ENCODE results near the gene PFAS.

PFAS gene

DNA sequence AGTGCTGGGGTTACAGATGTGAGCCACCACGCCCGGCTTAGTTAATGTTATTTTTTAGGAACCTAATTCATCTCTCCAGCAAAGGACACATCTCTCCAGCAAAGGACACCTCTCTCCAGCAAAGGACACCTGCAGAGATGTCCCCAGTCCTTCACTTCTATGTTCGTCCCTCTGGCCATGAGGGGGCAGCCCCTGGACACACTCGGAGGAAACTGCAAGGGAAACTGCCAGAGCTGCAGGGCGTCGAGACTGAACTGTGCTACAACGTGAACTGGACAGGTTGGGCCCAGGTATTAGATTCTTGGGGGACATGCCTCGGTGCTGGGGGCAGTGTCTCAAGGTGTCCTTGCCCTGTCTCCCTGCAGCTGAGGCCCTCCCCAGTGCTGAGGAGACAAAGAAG lies 4.7 kb downstream of the PFAS start:
- H3K4me3 ChIP-seq (ENCODE audit: low read length) = no peak overlapping the region
- H3K4me1 ChIP-seq (ENCODE audit: control insufficient read depth, insufficient read depth, low read length) = peaks cover 4% of the 10 kb centered on the region; the same call in 1 of the 2 replicates
- no peak for DNase-seq (ENCODE audit: low read depth, low spot score)
- H3K36me3 ChIP-seq (ENCODE audit: control insufficient read depth, insufficient read depth, low read length) = peaks cover 39% of the 10 kb centered on the region
- H3K9me3 ChIP-seq (ENCODE audit: control insufficient read depth, insufficient read depth, low read length) = no peaks in the 10 kb centered on the region
- no peak overlapping the region for H3K27ac ChIP-seq (ENCODE audit: low read length)
- no peaks in the 10 kb centered on the region for H3K27me3 ChIP-seq (ENCODE audit: control insufficient read depth, insufficient read depth, low read length)
- WGBS (ENCODE audit: insufficient coverage, insufficient read length) = no CpG with 5 or more reads among the region's 8 CpGs

- Histone ChIP-seq H3K9me3 (ENCODE audit: control insufficient read depth, insufficient read depth, low read length) (no peaks in the 10 kb centered on the region), H3K4me1 (ENCODE audit: control insufficient read depth, insufficient read depth, low read length) (peaks cover 3% of the 10 kb centered on the region; the same call in 1 of the 2 replicates), H3K27ac (ENCODE audit: low read length) (no peak overlapping the region), H3K36me3 (ENCODE audit: control insufficient read depth, insufficient read depth, low read length) (peaks cover 39% of the 10 kb centered on the region), H3K4me3 (ENCODE audit: low read length) (no peak overlapping the region), H3K27me3 (ENCODE audit: control insufficient read depth, insufficient read depth, low read length) (no peaks in the 10 kb centered on the region)
- WGBS (ENCODE audit: insufficient coverage, insufficient read length) = no CpG with 5 or more reads among the region's 11 CpGs
- DNase-seq (ENCODE audit: low read depth, low spot score) = no peak
These were observed 5.8 kb downstream of the PFAS start for GRCh38 chr17:8254881-8255280.

DNA sequence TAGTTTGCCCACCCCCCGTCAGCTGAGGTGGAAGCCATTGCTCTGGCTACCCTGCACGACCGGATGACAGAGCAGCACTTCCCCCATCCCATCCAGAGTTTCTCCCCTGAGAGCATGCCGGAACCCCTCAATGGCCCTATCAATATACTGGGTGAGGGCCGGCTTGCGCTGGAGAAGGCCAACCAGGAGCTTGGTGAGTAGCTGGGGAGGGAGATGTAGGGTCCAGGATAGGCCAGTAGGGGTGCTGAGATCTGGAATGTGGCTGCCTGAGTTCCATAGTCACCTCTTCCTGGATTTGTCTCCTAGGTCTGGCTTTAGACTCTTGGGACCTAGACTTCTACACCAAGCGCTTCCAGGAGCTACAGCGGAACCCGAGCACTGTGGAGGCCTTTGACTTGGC lies 6.4 kb downstream of the PFAS start:
- Histone ChIP-seq H3K4me1 (ENCODE audit: control insufficient read depth, insufficient read depth, low read length) (no peaks in the 10 kb centered on the region), H3K27ac (ENCODE audit: low read length) (no peak overlapping the region), H3K9me3 (ENCODE audit: control insufficient read depth, insufficient read depth, low read length) (no peaks in the 10 kb centered on the region), H3K4me3 (ENCODE audit: low read length) (no peak overlapping the region), H3K36me3 (ENCODE audit: control insufficient read depth, insufficient read depth, low read length) (peaks cover 42% of the 10 kb centered on the region), H3K27me3 (ENCODE audit: control insufficient read depth, insufficient read depth, low read length) (no peaks in the 10 kb centered on the region)
- DNase-seq (ENCODE audit: low read depth, low spot score) = no peak
- no CpG with 5 or more reads among the region's 9 CpGs for WGBS (ENCODE audit: insufficient coverage, insufficient read length)

- WGBS (ENCODE audit: insufficient coverage, insufficient read length) = no CpG with 5 or more reads among the region's 10 CpGs
- Histone ChIP-seq H3K27me3 (ENCODE audit: control insufficient read depth, insufficient read depth, low read length) (no peaks in the 10 kb centered on the region), H3K4me3 (ENCODE audit: low read length) (no peak overlapping the region), H3K4me1 (ENCODE audit: control insufficient read depth, insufficient read depth, low read length) (no peaks in the 10 kb centered on the region), H3K36me3 (ENCODE audit: control insufficient read depth, insufficient read depth, low read length) (peaks cover 42% of the 10 kb centered on the region), H3K9me3 (ENCODE audit: control insufficient read depth, insufficient read depth, low read length) (no peaks in the 10 kb centered on the region), H3K27ac (ENCODE audit: low read length) (no peak overlapping the region)
- DNase-seq (ENCODE audit: low read depth, low spot score) = no peak
These were observed 7.2 kb downstream of the PFAS start for GRCh38 chr17:8256291-8256690.

DNA sequence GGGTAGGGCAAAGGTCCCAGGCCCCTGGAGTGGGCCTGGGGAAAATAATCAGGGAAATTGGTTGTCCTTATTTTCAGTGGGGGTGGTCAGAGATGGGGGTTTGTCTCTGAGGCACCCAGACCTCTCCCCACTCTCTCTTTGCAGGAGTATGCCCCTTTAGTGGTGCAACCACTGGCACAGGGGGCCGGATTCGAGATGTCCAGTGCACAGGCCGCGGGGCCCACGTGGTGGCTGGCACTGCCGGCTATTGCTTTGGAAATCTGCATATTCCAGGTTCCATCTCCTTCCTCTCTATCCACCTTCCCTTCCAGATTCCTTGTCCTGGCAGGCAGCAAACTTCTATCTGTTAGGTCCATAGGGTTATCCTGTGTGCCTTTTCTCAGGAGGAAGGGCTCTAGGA lies 7.6 kb downstream of the PFAS start:
- Histone ChIP-seq H3K36me3 (ENCODE audit: control insufficient read depth, insufficient read depth, low read length) (peaks cover 42% of the 10 kb centered on the region), H3K4me3 (ENCODE audit: low read length) (no peak overlapping the region), H3K9me3 (ENCODE audit: control insufficient read depth, insufficient read depth, low read length) (no peaks in the 10 kb centered on the region), H3K27me3 (ENCODE audit: control insufficient read depth, insufficient read depth, low read length) (no peaks in the 10 kb centered on the region), H3K27ac (ENCODE audit: low read length) (no peak overlapping the region), H3K4me1 (ENCODE audit: control insufficient read depth, insufficient read depth, low read length) (no peaks in the 10 kb centered on the region)
- no peak for DNase-seq (ENCODE audit: low read depth, low spot score)
- no CpG with 5 or more reads among the region's 6 CpGs for WGBS (ENCODE audit: insufficient coverage, insufficient read length)

DNA sequence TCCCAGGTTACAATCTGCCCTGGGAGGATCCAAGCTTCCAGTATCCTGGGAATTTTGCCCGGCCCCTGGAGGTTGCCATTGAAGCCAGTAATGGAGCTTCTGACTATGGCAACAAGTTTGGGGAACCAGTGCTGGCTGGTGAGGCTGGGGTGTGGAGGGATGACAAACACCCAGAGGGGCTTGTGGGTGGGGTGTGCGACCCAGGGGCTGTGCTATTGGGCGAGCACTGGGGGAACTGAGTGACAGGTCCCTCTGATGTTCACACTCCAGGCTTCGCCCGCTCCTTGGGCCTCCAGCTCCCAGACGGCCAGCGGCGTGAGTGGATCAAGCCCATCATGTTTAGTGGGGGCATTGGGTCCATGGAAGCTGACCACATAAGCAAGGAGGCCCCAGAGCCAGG lies 8.7 kb downstream of the PFAS start:
- DNase-seq (ENCODE audit: low read depth, low spot score) = no peak
- H3K36me3 ChIP-seq (ENCODE audit: control insufficient read depth, insufficient read depth, low read length) = peaks cover 45% of the 10 kb centered on the region
- H3K27me3 ChIP-seq (ENCODE audit: control insufficient read depth, insufficient read depth, low read length) = no peaks in the 10 kb centered on the region
- no peaks in the 10 kb centered on the region for H3K4me1 ChIP-seq (ENCODE audit: control insufficient read depth, insufficient read depth, low read length)
- H3K9me3 ChIP-seq (ENCODE audit: control insufficient read depth, insufficient read depth, low read length) = no peaks in the 10 kb centered on the region
- WGBS (ENCODE audit: insufficient coverage, insufficient read length) = no CpG with 5 or more reads among the region's 8 CpGs
- no peak overlapping the region for H3K27ac ChIP-seq (ENCODE audit: low read length)
- no peak overlapping the region for H3K4me3 ChIP-seq (ENCODE audit: low read length)

GRCh38 chr17:8264320-8264719 lies 15.2 kb downstream of the PFAS start:
- H3K27me3 ChIP-seq (ENCODE audit: control insufficient read depth, insufficient read depth, low read length) = no peaks in the 10 kb centered on the region
- H3K36me3 ChIP-seq (ENCODE audit: control insufficient read depth, insufficient read depth, low read length) = peaks cover 63% of the 10 kb centered on the region
- H3K9me3 ChIP-seq (ENCODE audit: control insufficient read depth, insufficient read depth, low read length) = no peaks in the 10 kb centered on the region
- no peak overlapping the region for H3K27ac ChIP-seq (ENCODE audit: low read length)
- no peak for DNase-seq (ENCODE audit: low read depth, low spot score)
- H3K4me3 ChIP-seq (ENCODE audit: low read length) = no peak overlapping the region
- WGBS (ENCODE audit: insufficient coverage, insufficient read length) = no CpG with 5 or more reads among the region's 10 CpGs
- no peaks in the 10 kb centered on the region for H3K4me1 ChIP-seq (ENCODE audit: control insufficient read depth, insufficient read depth, low read length)

DNA sequence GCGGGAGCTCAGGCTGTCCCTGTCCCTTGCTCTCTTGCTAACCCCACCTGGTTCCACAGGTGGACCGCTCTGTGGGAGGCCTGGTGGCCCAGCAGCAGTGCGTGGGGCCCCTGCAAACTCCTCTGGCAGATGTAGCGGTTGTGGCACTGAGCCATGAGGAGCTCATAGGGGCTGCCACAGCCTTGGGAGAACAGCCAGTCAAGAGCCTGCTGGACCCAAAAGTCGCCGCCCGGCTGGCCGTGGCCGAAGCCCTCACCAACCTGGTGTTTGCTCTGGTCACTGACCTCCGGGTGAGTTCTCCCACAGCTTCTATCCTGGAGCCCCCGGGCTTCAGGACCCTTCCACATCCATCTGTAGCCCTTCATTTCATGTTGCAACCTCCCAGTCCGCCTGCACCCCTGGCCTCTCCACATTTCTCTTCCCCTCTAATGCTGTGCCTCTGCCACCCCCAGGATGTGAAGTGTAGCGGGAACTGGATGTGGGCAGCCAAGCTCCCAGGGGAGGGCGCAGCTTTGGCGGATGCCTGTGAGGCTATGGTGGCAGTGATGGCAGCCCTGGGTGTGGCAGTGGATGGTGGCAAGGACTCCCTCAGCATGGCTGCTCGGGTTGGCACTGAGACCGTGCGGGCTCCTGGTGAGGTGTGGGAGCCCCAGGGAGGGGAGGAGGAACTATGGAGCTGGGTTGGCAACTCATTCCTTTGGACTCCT lies 15.9 kb downstream of the PFAS start:
- no peak overlapping the region for H3K27ac ChIP-seq (ENCODE audit: low read length)

DNA sequence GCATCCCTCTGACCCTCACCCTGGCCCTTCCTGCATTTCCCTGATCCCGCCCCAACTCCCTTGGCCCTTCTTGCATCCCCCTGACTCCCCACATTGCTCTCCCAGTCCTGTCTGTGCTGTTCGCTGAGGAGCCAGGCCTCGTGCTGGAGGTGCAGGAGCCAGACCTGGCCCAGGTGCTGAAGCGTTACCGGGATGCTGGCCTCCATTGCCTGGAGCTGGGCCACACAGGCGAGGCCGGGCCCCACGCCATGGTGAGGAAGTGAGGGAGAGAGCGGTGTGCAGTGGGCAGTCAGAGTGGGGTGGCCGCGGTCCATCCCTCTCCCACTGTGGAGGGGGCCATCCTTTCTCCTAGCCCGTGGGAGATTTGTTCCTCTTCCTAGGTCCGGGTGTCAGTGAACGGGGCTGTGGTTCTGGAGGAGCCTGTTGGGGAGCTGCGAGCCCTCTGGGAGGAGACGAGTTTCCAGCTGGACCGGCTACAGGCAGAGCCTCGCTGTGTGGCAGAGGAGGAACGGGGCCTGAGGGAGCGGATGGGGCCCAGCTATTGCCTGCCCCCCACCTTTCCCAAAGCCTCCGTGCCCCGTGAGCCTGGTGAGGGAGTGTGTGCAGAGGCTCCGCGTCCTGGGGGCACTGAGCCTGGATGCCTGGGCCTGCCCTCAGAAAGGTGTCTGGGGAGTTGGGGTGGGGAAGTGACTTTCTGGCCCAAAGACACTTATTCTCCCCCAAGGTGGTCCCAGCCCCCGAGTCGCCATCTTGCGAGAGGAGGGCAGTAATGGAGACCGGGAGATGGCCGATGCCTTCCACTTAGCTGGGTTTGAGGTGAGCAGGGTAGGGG lies 17.8 kb downstream of the PFAS start:
- H3K27ac ChIP-seq (ENCODE audit: low read length) = no peak overlapping the region
- H3K36me3 ChIP-seq (ENCODE audit: control insufficient read depth, insufficient read depth, low read length) = peaks cover 60% of the 10 kb centered on the region
- no peak for DNase-seq (ENCODE audit: low read depth, low spot score)
- H3K4me1 ChIP-seq (ENCODE audit: control insufficient read depth, insufficient read depth, low read length) = no peaks in the 10 kb centered on the region
- no CpG with 5 or more reads among the region's 29 CpGs for whole genome bisulfite sequencing (ENCODE audit: insufficient coverage, insufficient read length)
- no peaks in the 10 kb centered on the region for H3K27me3 ChIP-seq (ENCODE audit: control insufficient read depth, insufficient read depth, low read length)
- no peak overlapping the region for H3K4me3 ChIP-seq (ENCODE audit: low read length)
- H3K9me3 ChIP-seq (ENCODE audit: control insufficient read depth, insufficient read depth, low read length) = no peaks in the 10 kb centered on the region

More for the DNA sequence above, 15.9 kb downstream of the PFAS start:
- Histone ChIP-seq H3K4me1 (ENCODE audit: control insufficient read depth, insufficient read depth, low read length) (no peaks in the 10 kb centered on the region), H3K4me3 (ENCODE audit: low read length) (no peak overlapping the region), H3K27me3 (ENCODE audit: control insufficient read depth, insufficient read depth, low read length) (no peaks in the 10 kb centered on the region), H3K9me3 (ENCODE audit: control insufficient read depth, insufficient read depth, low read length) (no peaks in the 10 kb centered on the region), H3K36me3 (ENCODE audit: control insufficient read depth, insufficient read depth, low read length) (peaks cover 63% of the 10 kb centered on the region)
- WGBS (ENCODE audit: insufficient coverage, insufficient read length) = no CpG with 5 or more reads among the region's 18 CpGs
- no peak for DNase-seq (ENCODE audit: low read depth, low spot score)

DNA sequence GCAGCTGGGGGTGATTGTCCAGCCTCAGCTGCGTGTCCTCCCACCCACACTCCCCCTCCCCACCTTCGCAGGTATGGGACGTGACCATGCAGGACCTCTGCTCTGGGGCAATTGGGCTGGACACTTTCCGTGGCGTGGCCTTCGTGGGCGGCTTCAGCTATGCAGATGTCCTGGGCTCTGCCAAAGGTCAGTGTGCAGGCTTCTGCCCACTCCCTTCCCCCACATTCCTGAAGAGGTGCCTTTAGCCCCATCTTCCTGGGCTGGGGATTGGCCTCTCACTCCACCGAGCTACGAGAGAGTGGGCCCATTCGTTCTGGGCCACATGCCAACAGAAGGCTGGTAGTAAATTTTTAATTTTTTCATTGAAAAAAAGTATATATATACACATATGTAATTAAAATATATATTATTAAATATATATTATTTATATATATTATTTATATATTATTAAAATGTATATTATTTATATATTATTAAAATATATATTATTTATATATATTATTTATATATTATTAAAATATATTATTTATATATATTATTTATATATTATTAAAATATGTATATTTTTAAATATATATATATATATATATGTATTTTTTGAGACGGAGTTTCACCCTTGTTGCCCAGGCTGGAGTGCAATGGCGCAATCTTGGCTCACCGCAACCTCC lies 18.5 kb downstream of the PFAS start:
- H3K36me3 ChIP-seq (ENCODE audit: control insufficient read depth, insufficient read depth, low read length) = peaks cover 59% of the 10 kb centered on the region
- no peak overlapping the region for H3K4me3 ChIP-seq (ENCODE audit: low read length)
- H3K4me1 ChIP-seq (ENCODE audit: control insufficient read depth, insufficient read depth, low read length) = no peaks in the 10 kb centered on the region
- no peak for DNase-seq (ENCODE audit: low read depth, low spot score)
- no peaks in the 10 kb centered on the region for H3K9me3 ChIP-seq (ENCODE audit: control insufficient read depth, insufficient read depth, low read length)
- no CpG with 5 or more reads among the region's 13 CpGs for WGBS (ENCODE audit: insufficient coverage, insufficient read length)
- no peaks in the 10 kb centered on the region for H3K27me3 ChIP-seq (ENCODE audit: control insufficient read depth, insufficient read depth, low read length)
- H3K27ac ChIP-seq (ENCODE audit: low read length) = no peak overlapping the region

Data from iPS DF 6.9 (cell line).